GM12878 (cell line): ENCODE results near the gene TUBGCP2. TPM values are rescaled to one million over a fixed set of nuclear protein-coding genes. Genes with fewer than 3 reads are reported as not detected.

Source experiments
- ATAC-seq: fragments of 200-7000 bp; cut with Tn5 transposase; 3 replicates; pipeline ENCODE4 v1.9.1; 2020; ENCODE audit warnings: mild to moderate bottlenecking, moderate library complexity
- BruUV-seq: library from RNA; stranded (reverse); fragments of 400-500 nt; replicated peaks from 2 replicates; lab custom pipeline; 2021; lab: Mats Ljungman, UMichigan
- CTCF ChIA-PET: fragments of 300-600 bp; sonication (Branson Sonifier 250); formaldehyde crosslinking; extraction: SDS; loops from one replicate; lab custom pipeline; 2021; ENCODE audit warnings: inconsistent platforms; lab: Yijun Ruan, JAX
- POLR2A ChIA-PET: fragments of 350-600 bp; formaldehyde crosslinking; extraction: SDS; loops from one replicate; lab custom pipeline; 2021; ENCODE audit warnings: inconsistent platforms; lab: Charles Lee
- RAD21 ChIA-PET: fragments of 300-600 bp; sonication (Branson Sonifier 250); formaldehyde crosslinking; loops from one replicate; lab custom pipeline; 2023; ENCODE audit warnings: antibody characterized with exemption; ENCODE audit not compliant: unreplicated experiment; lab: Charles Lee
- SMC1A ChIA-PET: fragments of 300-600 bp; sonication (Branson Sonifier 250); formaldehyde crosslinking; loops from one replicate; lab custom pipeline; 2023; ENCODE audit not compliant: unreplicated experiment, uncharacterized antibody; lab: Charles Lee
- DNase-seq: peaks from one replicate; pipeline ENCODE4 v3.0.0-alpha.2; 2011; ENCODE audit warnings: low read depth, low spot score
- FAIRE-seq: peaks from 3 replicates; lab custom pipeline; 2011; peaks lifted over from hg19 to GRCh38; lab: Jason Lieb, UNC
- H2AFZ ChIP-seq: 2 replicates; pipeline ENCODE4 v1.6.0; 2011; ENCODE audit warnings: low read depth, low read length, control low read depth; ENCODE audit not compliant: control insufficient read depth
- H3K27ac ChIP-seq: 2 replicates; pipeline ENCODE4 v1.5.1; 2011; ENCODE audit warnings: control low read depth; ENCODE audit not compliant: control insufficient read depth, insufficient read depth
- H3K27me3 ChIP-seq, 2 experiments: replicated peaks in 1 of 2; 2 replicates each; pipeline versions ENCODE4 v1.6.0 to v1.6.1; 2011; ENCODE audit warnings: low read length in 1 of 2; ENCODE audit not compliant: control insufficient read depth in 2 of 2, insufficient read depth in 2 of 2
- H3K36me3 ChIP-seq, 2 experiments: 2 replicates each; pipeline ENCODE4 v1.5.1; 2011; ENCODE audit warnings: low read length in 1 of 2; ENCODE audit not compliant: control insufficient read depth in 2 of 2, insufficient read depth in 2 of 2
- H3K4me1 ChIP-seq: 2 replicates; pipeline ENCODE4 v1.6.1; 2011; ENCODE audit warnings: mild to moderate bottlenecking, low read length, moderate library complexity, mixed read lengths; ENCODE audit not compliant: control insufficient read depth, insufficient read depth
- H3K4me2 ChIP-seq: 2 replicates; pipeline ENCODE4 v1.6.0; 2011; ENCODE audit warnings: control low read depth; ENCODE audit not compliant: control insufficient read depth, insufficient read depth
- H3K4me3 ChIP-seq: fragments of 200-600 bp; sonication (generic); 2 replicates; pipeline ENCODE4 v1.5.1; 2016
- H3K79me2 ChIP-seq: 2 replicates; pipeline ENCODE4 v1.6.0; 2011; ENCODE audit warnings: low read length; ENCODE audit not compliant: control insufficient read depth, insufficient read depth
- H3K9ac ChIP-seq: 2 replicates; pipeline ENCODE4 v1.8.0; 2011; ENCODE audit warnings: low read length, control low read depth, mixed read lengths; ENCODE audit not compliant: control insufficient read depth, insufficient read depth
- H3K9me3 ChIP-seq: replicated peaks from 3 replicates; pipeline ENCODE4 v1.5.1; 2011; ENCODE audit warnings: mild to moderate bottlenecking, low read length; ENCODE audit not compliant: control insufficient read depth, insufficient read depth
- H4K20me1 ChIP-seq: 2 replicates; pipeline ENCODE4 v1.6.0; 2011; ENCODE audit not compliant: control insufficient read depth, insufficient read depth
- E2F4 ChIP-seq: IDR thresholded peaks from 2 replicates; pipeline ENCODE4 v1.6.1; 2012; ENCODE audit warnings: low read depth, low read length, improper control_type of control experiment
- NFYA ChIP-seq: IDR thresholded peaks from 2 replicates; pipeline ENCODE4 v1.6.1; 2011; ENCODE audit warnings: low read depth, mild to moderate bottlenecking, low read length, improper control_type of control experiment, borderline replicate concordance
- NR2C2 ChIP-seq: IDR thresholded peaks from 2 replicates; pipeline ENCODE4 v1.6.1; 2011; ENCODE audit warnings: borderline replicate concordance, low read depth; ENCODE audit not compliant: control insufficient read depth, insufficient read length
- RELB ChIP-seq: fragments of 450-650 bp; IDR thresholded peaks from 2 replicates; pipeline ENCODE4 v1.6.1; 2017; ENCODE audit warnings: low read depth, mild to moderate bottlenecking, moderate library complexity
- TCF3 ChIP-seq: IDR thresholded peaks from 2 replicates; pipeline ENCODE4 v1.6.1; 2012; ENCODE audit warnings: low read depth, mild to moderate bottlenecking, low read length, borderline replicate concordance; ENCODE audit not compliant: insufficient read depth
- TCF7 ChIP-seq: IDR thresholded peaks from 2 replicates; pipeline ENCODE4 v1.6.1; 2014; ENCODE audit warnings: antibody characterized with exemption, borderline replicate concordance
- ZNF622 ChIP-seq: fragments of 450-650 bp; IDR thresholded peaks from 2 replicates; pipeline ENCODE4 v1.6.1; 2017; ENCODE audit warnings: mild to moderate bottlenecking, inconsistent platforms
- WGBS: methylation state at CpG from one replicate; pipeline ENCODE4 v1.1.6; 2016; ENCODE audit warnings: low lambda C conversion rate; ENCODE audit not compliant: insufficient replicate concordance, insufficient coverage; ENCODE audit errors: missing lambda C conversion rate; 5-methylcytosine and 5-hydroxymethylcytosine counted together
- in situ Hi-C: fragments of 300-500 bp; cut with MboI; formaldehyde crosslinking; loops from 9 replicates; pipeline ENCODE4 v1.14.3; 2018; ENCODE audit warnings: mixed read lengths
- intact Hi-C: fragments of 100-400 bp; cut with micrococcal nuclease; formaldehyde crosslinking; loops from one replicate; pipeline ENCODE4 v1.14.2; 2022; ENCODE audit not compliant: unreplicated experiment
- polyA plus RNA-seq, 11 experiments: library from polyadenylated mRNA; depleted of rRNA in 4 of 11; unstranded in 6 of 11; stranded (reverse) in 5 of 11; fragments of >200 nt; fragmentation: Nextera tagmentation in 4 of 11; fragmentation: Illumina TruSeq in 1 of 11; extraction: Ambion mirVana in 4 of 11; extraction: Trizol in 1 of 11; gene quantifications; 1 replicate in 1 of 11; 2 replicates in 10 of 11; pipeline versions ENCODE4 v1.2.1 to v1.2.3, GENCODE V29; 2011 to 2016; ENCODE audit warnings: inconsistent platforms in 2 of 11, missing spikeins in 2 of 11, low read depth in 1 of 11
- total RNA-seq, 4 experiments: library from RNA; depleted of rRNA in 3 of 4; stranded (reverse); fragments of >200 nt in 3 of 4; fragmentation: Illumina TruSeq in 1 of 4; extraction: Trizol in 1 of 4; gene quantifications; 2 replicates each; pipeline versions ENCODE4 v1.2.1 to v1.2.3, GENCODE V29; 2013 to 2021

The TUBGCP2 gene
- total and polyA plus RNA-seq, 10 of the 15 experiments (the other 5 are each of a cell fraction or from before 2014, with no cell fraction given) = 4.8 to 47.1 (median 34.7) TPM

GRCh38 chr10:133280391-133281059, 28.1 kb downstream of the TUBGCP2 start:
- no TSS peak for BruUV-seq
- H3K9ac ChIP-seq = no peak overlapping the region
- no peak overlapping the region for H3K27ac ChIP-seq

More at GRCh38 chr10:133280391-133281059, 28.1 kb downstream of the TUBGCP2 start:
- peaks cover 8 to 21% of the 10 kb centered on the region in 2 experiments for H3K36me3 ChIP-seq
- FAIRE-seq = no peak
- H3K79me2 ChIP-seq = peaks cover 8% of the 10 kb centered on the region
- H3K4me2 ChIP-seq = no peak overlapping the region
- H4K20me1 ChIP-seq = no peaks in the 10 kb centered on the region
- CTCF ChIA-PET = interaction anchor here (2.8 kb wide), 1 partner anchor 23 kb away, joined by 9 read pairs; no protein-coding TSS in a partner anchor
- no peak overlapping the region for H2AFZ ChIP-seq
- H3K27me3 ChIP-seq = no peaks in the 10 kb centered on the region
- POLR2A ChIA-PET = no interaction called here
- 88% methylated on average over 10 of the region's 10 CpGs for WGBS
- no peaks in the 10 kb centered on the region for H3K9me3 ChIP-seq
- DNase-seq = no peak
- SMC1A ChIA-PET = no interaction called here
- H3K4me1 ChIP-seq = peaks cover 25% of the 10 kb centered on the region
- H3K4me3 ChIP-seq = no peak overlapping the region
- TF ChIP-seq ZNF622 (no peak), NR2C2 (no peak), E2F4 (no peak), NFYA (no peak), RELB (no peak), TCF3 (no peak), TCF7 (no peak)
- intact Hi-C loops = no loop called here
- no peak for ATAC-seq
- in situ Hi-C loops = no loop called here
- RAD21 ChIA-PET = no interaction called here
